ENCODE measurements around the gene MPIG6B.

- TF ChIP-seq POLR2A (IDR thresholded peaks at IDR 0.05; ENCODE audit: low read depth, low read length): no peak
- no peak for TF ChIP-seq TAF1 (IDR thresholded peaks at IDR 0.05; ENCODE audit: low read depth, low read length)
- TF ChIP-seq SPI1 (IDR thresholded peaks at IDR 0.05; ENCODE audit: low read depth, low read length): no peak
- TF ChIP-seq POLR2AphosphoS5 (IDR thresholded peaks at IDR 0.05; ENCODE audit: low read depth, low read length): no peak
- TF ChIP-seq POU2F2 (IDR thresholded peaks at IDR 0.05; ENCODE audit: low read depth, low read length): no peak
Measured at GRCh38 chr6:31737315-31737990, 14.3 kb downstream of the MPIG6B start.
